ENCODE measurements around the gene PTPRG. TPM values are rescaled to one million over a fixed set of nuclear protein-coding genes. Genes with fewer than 3 reads are reported as not detected.

PTPRG gene
- total and polyA plus RNA-seq, 2 donors (not counting 3 experiments of a cell fraction or from before 2014, with no cell fraction given), result 8.9 to 39.1 TPM

DNA sequence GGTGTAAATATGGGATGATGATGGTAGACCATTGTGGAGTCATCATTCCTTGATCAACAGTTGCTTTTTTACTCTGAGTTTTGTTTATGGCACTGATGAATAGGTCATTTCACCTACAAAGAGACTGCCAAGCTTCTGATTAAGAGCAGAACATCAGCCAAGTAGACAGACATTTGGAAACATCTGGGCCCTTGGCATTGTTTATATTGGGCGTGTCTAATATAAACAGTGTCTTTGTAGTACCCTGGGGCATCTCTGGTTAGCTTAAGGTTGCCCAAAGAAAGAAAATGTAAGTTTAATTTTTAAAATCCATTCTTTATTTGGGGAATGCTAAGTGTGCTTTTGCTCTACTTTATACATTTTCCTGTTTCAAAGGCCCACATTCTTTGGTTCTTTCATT, 435.0 kb downstream of the PTPRG start:
- Histone ChIP-seq H3K79me2 (ENCODE audit: control insufficient read depth, insufficient read depth, low read length) (no peaks in the 10 kb centered on the region), H3K4me3 (replicated peaks in 1 of 3; ENCODE audit: insufficient read depth in 1 of 3, low read depth in 1 of 3, low read length in 3 of 3) (no peak overlapping the region), H3K4me2 (ENCODE audit: insufficient read depth, low read length) (no peak overlapping the region), H4K20me1 (replicated peaks; ENCODE audit: control insufficient read depth, extremely low read depth, insufficient read depth, low read length) (no peaks in the 10 kb centered on the region), H3K27me3 (ENCODE audit: control insufficient read depth in 2 of 2, insufficient read depth in 2 of 2, low read length in 2 of 2) (no peaks in the 10 kb centered on the region), H3K9me1 (replicated peaks; ENCODE audit: control insufficient read depth, extremely low read depth, insufficient read depth, low read length) (no peaks in the 10 kb centered on the region), H3K4me1 (ENCODE audit: control insufficient read depth, extremely low read depth, insufficient read depth, low read length) (no peaks in the 10 kb centered on the region), H3K27ac (ENCODE audit: insufficient read depth, low read depth, low read length) (no peak overlapping the region), H2AFZ (ENCODE audit: low read depth, low read length) (no peak overlapping the region), H3K36me3 (ENCODE audit: control insufficient read depth in 2 of 2, extremely low read depth in 1 of 2, insufficient read depth in 2 of 2, low read length in 2 of 2) (no peaks in the 10 kb centered on the region), H3K9ac (replicated peaks; ENCODE audit: extremely low read depth, insufficient read depth, low read length) (no peak overlapping the region), H3K9me3 (replicated peaks; ENCODE audit: control insufficient read depth, insufficient read depth, low read length) (no peaks in the 10 kb centered on the region)
- TF ChIP-seq GATA2 (IDR thresholded peaks at IDR 0.05; ENCODE audit: insufficient read depth, insufficient read length, low read depth, low read length) (no peak), JUN (IDR thresholded peaks at IDR 0.05; ENCODE audit: borderline replicate concordance, insufficient read depth, insufficient read length, low read depth) (no peak), MAX (IDR thresholded peaks at IDR 0.05; ENCODE audit: insufficient read depth, insufficient read length) (no peak), POLR2A (IDR thresholded peaks at IDR 0.05; ENCODE audit: low read depth, low read length) (no peak), EZH2 (IDR thresholded peaks at IDR 0.05; ENCODE audit: borderline replicate concordance, low read depth, low read length, severe bottlenecking) (no peak), POLR2AphosphoS5 (IDR thresholded peaks at IDR 0.05; ENCODE audit: insufficient read depth, low read depth, low read length) (no peak), MYC (IDR thresholded peaks at IDR 0.05; ENCODE audit: low read depth, low read length) (no peak), FOS (IDR thresholded peaks at IDR 0.05; ENCODE audit: borderline replicate concordance, insufficient read depth, low read length) (no peak)
- TF ChIP-seq, protein P1, sequence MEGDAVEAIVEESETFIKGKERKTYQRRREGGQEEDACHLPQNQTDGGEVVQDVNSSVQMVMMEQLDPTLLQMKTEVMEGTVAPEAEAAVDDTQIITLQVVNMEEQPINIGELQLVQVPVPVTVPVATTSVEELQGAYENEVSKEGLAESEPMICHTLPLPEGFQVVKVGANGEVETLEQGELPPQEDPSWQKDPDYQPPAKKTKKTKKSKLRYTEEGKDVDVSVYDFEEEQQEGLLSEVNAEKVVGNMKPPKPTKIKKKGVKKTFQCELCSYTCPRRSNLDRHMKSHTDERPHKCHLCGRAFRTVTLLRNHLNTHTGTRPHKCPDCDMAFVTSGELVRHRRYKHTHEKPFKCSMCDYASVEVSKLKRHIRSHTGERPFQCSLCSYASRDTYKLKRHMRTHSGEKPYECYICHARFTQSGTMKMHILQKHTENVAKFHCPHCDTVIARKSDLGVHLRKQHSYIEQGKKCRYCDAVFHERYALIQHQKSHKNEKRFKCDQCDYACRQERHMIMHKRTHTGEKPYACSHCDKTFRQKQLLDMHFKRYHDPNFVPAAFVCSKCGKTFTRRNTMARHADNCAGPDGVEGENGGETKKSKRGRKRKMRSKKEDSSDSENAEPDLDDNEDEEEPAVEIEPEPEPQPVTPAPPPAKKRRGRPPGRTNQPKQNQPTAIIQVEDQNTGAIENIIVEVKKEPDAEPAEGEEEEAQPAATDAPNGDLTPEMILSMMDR (IDR thresholded peaks at IDR 0.05; ENCODE audit: extremely low read depth in 1 of 2, insufficient read depth in 1 of 2, low read depth in 1 of 2, low read length in 2 of 2), result no peak
- FAIRE-seq, result no peak
- intact Hi-C loops (cut with micrococcal nuclease) (no loop called here), dilution Hi-C loops (cut with MboI; ENCODE audit: extremely low pct_ligation_motif_present, low sequenced_read_pairs) (no loop called here)
- no peak for DNase-seq (ENCODE audit: low read depth, low spot score)
- ChIA-PET CTCF (interaction anchor here (0.9 kb wide), 1 partner anchor 60 kb away, joined by 4 read pairs; no protein-coding TSS in a partner anchor), POLR2A (no interaction called here)
- BruUV-seq (replicated peaks), result no TSS peak
